BLaER1 (cell line): ENCODE results near the gene IP6K1.

Source experiments
- H3K27ac ChIP-seq: shearing (Covaris generic); formaldehyde crosslinking; 2 replicates; pipeline ENCODE4 v1.8.1; 2022
- H3K27me3 ChIP-seq: shearing (Covaris generic); formaldehyde crosslinking; 2 replicates; pipeline ENCODE4 v1.8.1; 2022
- H3K36me3 ChIP-seq: shearing (Covaris generic); formaldehyde crosslinking; 2 replicates; pipeline ENCODE4 v1.8.1; 2022
- H3K4me1 ChIP-seq: shearing (Covaris generic); formaldehyde crosslinking; 2 replicates; pipeline ENCODE4 v1.8.1; 2022
- H3K4me2 ChIP-seq: shearing (Covaris generic); formaldehyde crosslinking; 2 replicates; pipeline ENCODE4 v1.8.1; 2022
- H3K4me3 ChIP-seq: shearing (Covaris generic); formaldehyde crosslinking; 2 replicates; pipeline ENCODE4 v1.8.1; 2022
- H3K9ac ChIP-seq: shearing (Covaris generic); formaldehyde crosslinking; 2 replicates; pipeline ENCODE4 v1.8.1; 2022
- H3K9me3 ChIP-seq: shearing (Covaris generic); formaldehyde crosslinking; 2 replicates; pipeline ENCODE4 v1.8.1; 2022
- H4K20me1 ChIP-seq: shearing (Covaris generic); formaldehyde crosslinking; 2 replicates; pipeline ENCODE4 v1.8.1; 2022
- Cebpa-rat ChIP-seq: shearing (Covaris generic); IDR thresholded peaks from 2 replicates; pipeline ENCODE4 v1.8.1; 2022

The IP6K1 gene

DNA sequence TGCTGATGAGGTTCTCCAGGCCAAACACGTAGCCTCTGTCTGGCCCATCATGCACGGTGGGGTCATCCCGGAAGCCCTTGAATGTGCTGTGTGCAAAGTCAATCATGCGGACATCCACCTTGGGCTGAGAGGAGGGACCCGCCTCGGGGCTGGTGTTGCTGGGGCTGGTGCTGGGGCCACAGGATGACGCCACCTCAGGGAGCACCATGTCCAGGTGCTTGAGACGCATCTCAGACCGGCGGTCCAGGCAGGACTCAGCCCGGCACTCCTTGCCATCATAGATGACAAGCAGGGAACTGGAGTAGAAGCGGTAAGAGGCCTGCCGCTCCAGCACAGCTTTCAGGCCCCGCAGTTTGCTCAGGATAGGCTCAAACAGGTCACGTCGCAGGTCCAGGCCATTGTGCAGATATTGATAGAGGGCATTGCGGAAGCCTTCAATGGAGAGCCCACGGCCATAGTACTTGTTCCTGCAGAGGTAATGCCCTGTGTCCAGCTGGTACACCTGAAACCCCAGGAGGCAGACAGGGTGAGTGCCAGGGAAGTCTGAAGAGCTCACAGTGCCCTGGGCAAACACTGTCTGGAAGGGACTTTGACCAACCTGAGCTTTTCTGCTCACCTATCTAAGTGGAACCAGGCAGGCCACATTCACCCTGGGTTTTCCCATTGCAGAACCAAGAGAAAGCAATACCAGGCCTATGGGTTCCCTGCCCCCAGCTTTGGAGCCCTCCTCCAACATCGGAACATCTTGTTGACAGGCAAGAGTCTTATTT is 59.0 kb downstream of the IP6K1 start:
- TF ChIP-seq Cebpa-rat = no peak
- H3K27ac ChIP-seq = no peak overlapping the region

GRCh38 chr3:49725906-49726681 is 60.2 kb downstream of the IP6K1 start:
- Histone ChIP-seq H3K4me3 (no peak overlapping the region), H3K36me3 (peaks cover 81% of the 10 kb centered on the region), H3K9ac (0 out of 2 replicates have a peak overlapping the region, but pooled peaks have one; percentile 2), H3K27ac (no peak overlapping the region), H3K4me1 (peaks cover 23% of the 10 kb centered on the region), H4K20me1 (peaks cover 35% of the 10 kb centered on the region), H3K9me3 (no peaks in the 10 kb centered on the region), H3K27me3 (no peaks in the 10 kb centered on the region), H3K4me2 (no peak overlapping the region)
- TF ChIP-seq Cebpa-rat = no peak

More for the DNA sequence above, 59.0 kb downstream of the IP6K1 start:
- H3K9me3 ChIP-seq = no peaks in the 10 kb centered on the region
- no peak overlapping the region for H3K4me2 ChIP-seq
- H3K9ac ChIP-seq = 0 out of 2 replicates have a peak overlapping the region, but pooled peaks have one; percentile 10
- H3K36me3 ChIP-seq = peaks cover 81% of the 10 kb centered on the region
- H3K4me1 ChIP-seq = peaks cover 20% of the 10 kb centered on the region
- H4K20me1 ChIP-seq = peaks cover 30% of the 10 kb centered on the region
- H3K4me3 ChIP-seq = no peak overlapping the region
- H3K27me3 ChIP-seq = no peaks in the 10 kb centered on the region

DNA sequence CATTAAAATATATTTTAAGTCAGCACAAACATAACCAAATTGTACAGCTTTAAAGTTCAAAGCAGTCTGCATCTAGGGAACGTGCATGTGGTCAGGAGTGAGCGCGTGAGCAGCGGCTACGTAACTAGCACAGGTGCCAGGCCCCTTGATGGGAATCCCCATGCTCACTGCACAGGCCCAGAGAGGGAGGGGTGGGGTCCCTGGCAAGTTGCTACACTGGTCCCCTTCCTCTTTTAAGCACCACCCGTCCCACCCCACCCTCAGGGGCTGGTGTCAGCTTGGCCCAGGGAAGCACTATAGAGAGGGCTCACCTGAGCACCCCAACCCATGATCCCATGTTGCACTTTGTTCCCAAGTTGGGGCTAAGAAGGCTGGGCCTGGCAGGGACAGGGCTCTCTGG is 61.8 kb downstream of the IP6K1 start:
- H3K4me3 ChIP-seq = peak overlapping the region; percentile 87
- H4K20me1 ChIP-seq = peaks cover 35% of the 10 kb centered on the region
- no peak for TF ChIP-seq Cebpa-rat
- H3K36me3 ChIP-seq = peaks cover 74% of the 10 kb centered on the region
- H3K9me3 ChIP-seq = no peaks in the 10 kb centered on the region
- peak overlapping the region; percentile 91 for H3K9ac ChIP-seq
- H3K27ac ChIP-seq = peak overlapping the region; percentile 82
- H3K27me3 ChIP-seq = no peaks in the 10 kb centered on the region
- peak overlapping the region; percentile 94 for H3K4me2 ChIP-seq
- H3K4me1 ChIP-seq = peaks cover 23% of the 10 kb centered on the region

DNA sequence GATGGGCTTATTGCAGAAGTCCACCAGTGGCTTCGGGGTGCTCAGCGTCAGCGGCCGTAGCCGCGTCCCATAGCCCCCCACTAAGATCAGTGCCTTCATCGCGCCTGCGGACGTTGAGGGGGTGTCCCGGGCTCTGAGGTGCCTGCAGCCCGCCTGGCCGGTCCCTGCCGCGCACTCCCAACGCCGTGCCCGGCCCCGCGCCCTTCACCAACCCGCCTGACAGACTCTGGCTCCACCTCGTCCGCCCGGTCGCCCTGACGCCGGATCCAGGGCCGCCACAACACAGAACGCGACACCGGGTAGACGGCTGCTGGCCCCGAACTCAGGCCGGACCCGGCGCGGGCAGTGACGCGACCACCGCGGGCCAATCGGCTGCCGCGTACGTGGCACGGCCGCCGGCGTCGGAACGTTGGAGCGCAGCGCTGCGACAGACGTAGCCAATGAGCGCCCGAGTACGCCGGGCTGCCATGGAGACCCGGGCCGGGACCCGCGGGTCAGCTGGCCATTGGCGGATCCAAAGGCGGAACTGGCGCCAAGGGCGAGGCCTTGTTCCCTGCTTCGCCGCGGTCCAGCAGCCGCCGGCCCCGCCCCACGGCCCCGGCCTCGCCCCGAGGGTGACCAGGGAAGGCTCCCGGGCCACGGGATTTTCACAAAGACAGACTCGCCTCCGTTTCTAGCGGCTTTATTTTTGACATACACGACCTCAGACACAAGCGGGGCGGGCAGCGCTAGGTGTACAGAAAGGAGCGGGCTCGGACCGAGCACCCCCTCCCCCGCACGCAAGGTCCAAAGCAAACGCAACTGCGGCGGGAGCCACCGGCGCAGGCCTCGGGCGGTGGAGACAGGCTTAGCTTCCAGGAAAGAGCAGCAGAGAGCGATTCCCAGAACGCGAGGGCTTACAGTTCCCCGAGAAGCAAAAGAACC is 62.5 kb downstream of the IP6K1 start, which contains the start of gene GMPPB:
Gene GMPPB (minus strand): TSS at position 324 of the 924 bp plus-strand sequence. CDS start 225 bp downstream, at position 99.
- H3K27me3 ChIP-seq = no peaks in the 10 kb centered on the region
- peak within 1 kb of the TSS; percentile 87 for H3K4me3 ChIP-seq
- peaks cover 67% of the 10 kb centered on the region for H3K36me3 ChIP-seq
- H3K4me1 ChIP-seq = peaks cover 26% of the 10 kb centered on the region
- peak within 1 kb of the TSS; percentile 87 for H3K27ac ChIP-seq
- H3K4me2 ChIP-seq = peak within 1 kb of the TSS; percentile 96
- peak within 1 kb of the TSS; percentile 91 for H3K9ac ChIP-seq
- H4K20me1 ChIP-seq = peaks cover 37% of the 10 kb centered on the region
- no peak for TF ChIP-seq Cebpa-rat
- H3K9me3 ChIP-seq = no peaks in the 10 kb centered on the region

- H3K9me3 ChIP-seq = no peaks in the 10 kb centered on the region
- no peaks in the 10 kb centered on the region for H3K27me3 ChIP-seq
- peaks cover 33% of the 10 kb centered on the region for H3K4me1 ChIP-seq
- H3K4me2 ChIP-seq = peak overlapping the region; percentile 96
- TF ChIP-seq Cebpa-rat = no peak
- peak overlapping the region; percentile 87 for H3K27ac ChIP-seq
- peak overlapping the region; percentile 91 for H3K9ac ChIP-seq
- H3K4me3 ChIP-seq = peak overlapping the region; percentile 87
- peaks cover 43% of the 10 kb centered on the region for H4K20me1 ChIP-seq
- peaks cover 64% of the 10 kb centered on the region for H3K36me3 ChIP-seq
These were observed 63.1 kb downstream of the IP6K1 start for GRCh38 chr3:49723296-49723627.

- Histone ChIP-seq H3K4me1 (peaks cover 36% of the 10 kb centered on the region), H4K20me1 (peaks cover 45% of the 10 kb centered on the region), H3K27ac (peak overlapping the region; percentile 87), H3K4me3 (peak overlapping the region; percentile 87), H3K36me3 (peaks cover 64% of the 10 kb centered on the region), H3K4me2 (peak overlapping the region; percentile 96), H3K9me3 (no peaks in the 10 kb centered on the region), H3K9ac (peak overlapping the region; percentile 91), H3K27me3 (no peaks in the 10 kb centered on the region)
- TF ChIP-seq Cebpa-rat = no peak
These were observed 63.4 kb downstream of the IP6K1 start for GRCh38 chr3:49722896-49723295.

GRCh38 chr3:49721896-49722781 is 64.2 kb downstream of the IP6K1 start:
- Histone ChIP-seq H3K9me3 (no peaks in the 10 kb centered on the region), H3K36me3 (peaks cover 57% of the 10 kb centered on the region), H3K4me1 (peaks cover 44% of the 10 kb centered on the region), H3K4me3 (peak overlapping the region; percentile 87; the same call in 1 of the 2 replicates), H3K27me3 (no peaks in the 10 kb centered on the region), H4K20me1 (peaks cover 44% of the 10 kb centered on the region), H3K4me2 (peak overlapping the region; percentile 96), H3K27ac (no peak overlapping the region), H3K9ac (peak overlapping the region; percentile 91; the same call in 1 of the 2 replicates)
- TF ChIP-seq Cebpa-rat = no peak

GRCh38 chr3:49721596-49721895 is 64.8 kb downstream of the IP6K1 start:
- no peaks in the 10 kb centered on the region for H3K27me3 ChIP-seq
- H3K4me1 ChIP-seq = peaks cover 50% of the 10 kb centered on the region
- H3K9me3 ChIP-seq = no peaks in the 10 kb centered on the region
- no peak for TF ChIP-seq Cebpa-rat
- no peak overlapping the region for H3K4me3 ChIP-seq
- no peak overlapping the region for H3K4me2 ChIP-seq
- H4K20me1 ChIP-seq = peaks cover 43% of the 10 kb centered on the region
- H3K9ac ChIP-seq = no peak overlapping the region
- peaks cover 55% of the 10 kb centered on the region for H3K36me3 ChIP-seq
- H3K27ac ChIP-seq = no peak overlapping the region
